Myocyte (in vitro differentiated cells): ENCODE data around the gene LHPP. TPM values are rescaled to one million over a fixed set of nuclear protein-coding genes. Genes with fewer than 3 reads are reported as not detected.

Experiments
- DNase-seq: peaks from one replicate; pipeline ENCODE4 v3.0.0-alpha.2; 2012; ENCODE audit warnings: low read depth
- total RNA-seq: library from RNA; depleted of rRNA; stranded (reverse); fragments of >200 nt; gene quantifications from 2 replicates; pipeline ENCODE4 v1.2.3, GENCODE V29; 2014

LHPP gene
- total RNA-seq, 1 donor from 2014 or later, result 8.1 TPM

DNA sequence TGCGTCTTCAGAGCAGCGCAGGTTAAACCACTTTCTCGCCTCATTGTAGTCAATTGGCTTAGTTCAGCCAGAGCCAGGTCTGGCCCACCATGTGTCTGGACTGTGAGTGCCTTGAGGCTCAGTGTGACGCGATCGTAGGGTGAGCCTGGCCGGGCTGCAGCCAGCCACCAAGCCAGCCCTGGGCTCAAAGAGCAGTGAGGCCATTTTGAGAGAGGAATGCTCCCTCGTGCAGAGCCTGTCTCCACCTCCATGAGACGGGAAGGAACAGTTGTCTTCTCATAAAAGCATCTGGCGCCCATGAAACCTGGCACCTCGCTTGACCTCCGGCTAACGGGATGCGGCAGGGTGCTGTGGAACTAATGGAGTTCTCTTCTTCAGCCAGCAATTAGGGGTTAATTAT is 34.5 kb downstream of the LHPP start:
- DNase-seq, result no peak

DNA sequence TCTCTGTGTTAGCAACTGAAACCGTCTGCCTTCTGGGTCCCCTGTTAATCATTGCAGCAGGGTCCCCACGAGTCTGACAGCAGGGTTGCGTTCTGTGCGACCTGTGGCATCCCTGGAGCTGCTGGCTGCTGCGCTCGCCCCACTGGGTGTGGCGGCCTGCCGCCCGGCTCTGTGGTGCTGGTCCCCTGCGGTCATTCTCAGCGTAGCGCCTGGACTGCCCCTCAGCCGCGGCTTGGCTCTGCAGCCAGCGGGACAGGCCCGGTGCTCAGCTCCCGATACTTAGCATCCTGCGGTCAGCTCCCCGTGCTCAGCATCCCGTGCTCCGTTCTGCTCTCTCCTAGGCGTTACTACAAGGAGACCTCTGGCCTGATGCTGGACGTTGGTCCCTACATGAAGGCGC is 35.0 kb downstream of the LHPP start:
- no peak for DNase-seq

DNA sequence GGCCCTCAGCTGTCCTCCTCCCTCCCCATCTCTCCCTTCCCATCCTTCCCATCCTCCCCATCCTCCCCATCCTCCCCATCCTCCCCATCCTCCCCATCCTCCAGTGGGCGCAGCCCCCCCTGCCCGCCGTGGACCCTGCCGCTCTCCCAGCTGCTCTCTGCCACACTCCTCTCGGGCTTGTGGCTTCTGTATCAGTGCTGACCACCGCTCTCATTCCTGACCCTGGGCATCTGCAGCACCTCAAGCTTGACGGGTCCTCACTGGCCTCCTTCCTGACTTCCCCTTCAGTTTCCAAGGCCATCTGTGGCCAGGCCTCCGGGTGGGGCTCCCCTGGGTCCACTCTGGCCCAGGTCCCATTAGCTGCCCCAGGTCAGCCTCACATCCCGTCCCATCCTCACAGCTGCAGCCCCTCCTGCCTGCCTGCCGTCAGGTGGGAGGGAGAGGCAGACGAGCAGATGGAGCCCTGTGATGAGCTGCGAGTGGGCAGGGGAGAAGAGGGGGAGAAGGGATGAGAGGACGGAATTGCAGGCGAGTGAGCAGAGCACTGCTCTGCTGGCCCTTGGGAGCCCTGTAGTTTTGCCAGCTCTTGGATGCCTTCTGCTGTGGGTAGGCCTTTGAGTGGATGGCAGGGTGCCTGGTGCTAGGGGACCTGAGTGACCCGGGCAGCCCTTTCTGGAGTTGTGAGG is 35.7 kb downstream of the LHPP start:
- DNase-seq, result no peak

DNA sequence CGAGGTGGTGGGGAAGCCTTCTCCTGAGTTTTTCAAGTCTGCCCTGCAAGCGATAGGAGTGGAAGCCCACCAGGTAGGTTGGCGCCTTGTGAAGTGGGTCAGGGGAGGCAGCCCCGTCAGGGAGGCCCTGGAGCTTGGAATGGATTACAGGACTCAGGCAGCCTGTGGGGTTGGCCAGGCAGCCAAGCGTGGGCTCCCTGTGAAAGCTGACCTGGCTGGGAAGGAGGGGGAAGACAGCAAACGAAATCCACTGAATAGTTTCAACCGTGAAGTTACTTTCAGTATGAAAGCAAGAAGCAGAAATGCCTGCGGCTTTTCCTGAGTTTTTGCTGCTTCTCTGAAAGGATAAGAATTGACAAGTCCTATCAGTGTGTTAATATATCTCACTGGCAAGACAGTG is 36.4 kb downstream of the LHPP start:
- DNase-seq, result no peak

DNA sequence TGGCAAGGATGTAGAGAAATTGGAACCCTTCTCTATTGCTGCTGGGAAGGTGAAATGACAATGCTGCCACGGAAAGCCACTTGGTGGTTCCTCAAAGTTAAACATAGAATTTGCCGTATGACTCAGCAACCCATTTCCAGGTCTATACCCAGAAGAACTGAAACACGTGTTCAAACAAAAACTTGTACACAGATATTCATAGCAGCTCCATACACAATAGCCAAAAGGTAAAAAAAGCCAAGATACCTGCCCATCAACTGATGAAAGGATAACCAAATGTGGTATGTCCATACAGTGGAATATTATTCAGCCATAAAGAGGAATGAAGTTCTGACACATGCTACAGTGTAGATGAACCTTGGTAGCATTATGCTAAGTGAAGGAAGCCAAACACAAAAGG is 39.1 kb downstream of the LHPP start:
- no peak for DNase-seq

DNA sequence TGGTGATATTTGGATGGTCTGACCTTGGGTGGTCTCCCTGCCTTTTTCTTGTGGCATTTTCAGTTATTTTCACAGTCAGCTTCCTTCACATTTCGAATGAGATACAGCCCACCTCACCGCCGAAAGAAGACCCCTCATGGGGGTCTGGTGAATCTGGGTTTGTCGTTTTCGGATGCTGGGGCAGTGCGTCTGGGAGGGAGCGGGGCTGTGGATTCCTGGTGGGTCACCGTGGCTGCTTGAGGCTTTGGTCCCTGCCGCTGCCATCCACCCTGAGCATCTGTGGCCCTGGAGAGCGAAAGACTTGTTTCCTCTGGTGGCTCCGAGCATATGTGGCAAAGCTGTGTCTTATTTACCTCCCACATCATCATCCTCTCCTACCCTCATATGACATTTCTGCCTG is 43.1 kb downstream of the LHPP start:
- DNase-seq, result no peak

DNA sequence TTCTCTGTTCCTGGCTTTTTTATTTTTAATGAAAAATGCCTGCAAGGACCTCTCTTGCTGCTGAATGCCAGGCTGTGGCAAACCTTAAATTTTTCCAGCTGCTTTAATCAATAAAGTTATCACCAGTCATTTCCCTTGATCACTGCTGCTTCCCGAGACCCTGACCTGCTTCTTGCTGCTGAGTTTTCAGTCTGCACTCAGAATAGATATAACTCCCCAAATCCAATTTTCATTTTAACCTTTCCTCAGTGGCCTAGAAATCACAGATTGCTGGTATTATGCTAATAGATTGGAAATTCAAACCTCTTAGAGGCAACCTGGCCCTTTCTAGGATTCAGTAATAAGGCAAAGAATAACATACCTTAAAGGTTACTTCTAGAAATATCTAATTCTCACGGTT is 43.7 kb downstream of the LHPP start:
- no peak for DNase-seq

DNA sequence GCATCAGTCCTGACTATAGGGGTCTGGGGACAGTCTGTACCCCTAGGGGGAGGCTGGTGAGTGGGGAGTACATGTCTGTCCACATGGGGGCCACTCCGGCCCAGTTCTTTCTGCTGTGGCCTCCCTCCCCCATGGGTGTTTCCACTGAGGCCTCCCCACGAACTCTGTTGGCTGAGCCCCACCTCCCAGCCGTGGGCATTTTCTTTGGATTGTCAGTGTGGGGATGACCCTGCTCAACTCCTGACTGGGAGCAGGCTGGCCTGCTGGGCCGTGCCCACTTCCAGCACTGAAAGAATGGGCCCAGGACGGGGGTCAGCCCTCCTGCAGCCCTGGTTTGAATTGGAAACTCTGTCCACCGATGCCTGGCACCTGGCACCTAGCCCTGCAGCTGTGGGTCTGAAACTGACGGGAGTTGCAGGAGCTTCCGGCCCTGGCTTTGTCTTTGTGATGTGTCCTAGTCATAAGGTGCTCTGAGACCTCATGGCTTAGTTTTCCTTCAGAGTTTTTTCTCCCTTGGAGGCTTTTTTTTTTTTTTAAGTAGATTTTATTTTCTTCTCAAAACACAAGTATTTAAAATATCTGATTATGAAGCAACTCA is 46.5 kb downstream of the LHPP start:
- DNase-seq, result no peak

DNA sequence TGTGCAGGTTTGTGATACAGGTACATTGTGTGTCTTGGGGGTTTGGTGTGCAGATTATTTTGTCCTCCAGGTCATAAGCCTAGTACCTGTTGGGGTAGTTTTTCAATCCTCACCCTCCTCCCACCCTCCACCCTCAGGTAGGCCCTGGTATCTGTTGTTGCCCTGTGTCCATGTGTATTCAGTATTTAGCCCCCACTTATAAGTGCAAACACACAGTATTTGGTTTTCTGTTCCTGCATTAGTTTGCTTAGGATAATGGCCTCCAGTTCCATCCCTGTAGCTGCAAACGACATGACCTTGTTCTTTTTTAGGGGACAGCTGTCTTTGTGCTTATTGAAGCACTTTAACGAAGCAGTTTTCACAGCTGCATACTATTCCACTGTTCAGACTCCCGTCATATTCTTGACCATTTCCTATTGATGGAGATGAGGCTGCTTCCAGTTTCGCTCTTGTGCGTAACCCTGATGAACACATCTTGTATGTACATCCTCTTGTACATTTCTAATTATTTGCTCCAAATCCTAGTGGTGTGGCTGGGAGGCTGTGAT is 47.4 kb downstream of the LHPP start:
- no peak for DNase-seq

DNA sequence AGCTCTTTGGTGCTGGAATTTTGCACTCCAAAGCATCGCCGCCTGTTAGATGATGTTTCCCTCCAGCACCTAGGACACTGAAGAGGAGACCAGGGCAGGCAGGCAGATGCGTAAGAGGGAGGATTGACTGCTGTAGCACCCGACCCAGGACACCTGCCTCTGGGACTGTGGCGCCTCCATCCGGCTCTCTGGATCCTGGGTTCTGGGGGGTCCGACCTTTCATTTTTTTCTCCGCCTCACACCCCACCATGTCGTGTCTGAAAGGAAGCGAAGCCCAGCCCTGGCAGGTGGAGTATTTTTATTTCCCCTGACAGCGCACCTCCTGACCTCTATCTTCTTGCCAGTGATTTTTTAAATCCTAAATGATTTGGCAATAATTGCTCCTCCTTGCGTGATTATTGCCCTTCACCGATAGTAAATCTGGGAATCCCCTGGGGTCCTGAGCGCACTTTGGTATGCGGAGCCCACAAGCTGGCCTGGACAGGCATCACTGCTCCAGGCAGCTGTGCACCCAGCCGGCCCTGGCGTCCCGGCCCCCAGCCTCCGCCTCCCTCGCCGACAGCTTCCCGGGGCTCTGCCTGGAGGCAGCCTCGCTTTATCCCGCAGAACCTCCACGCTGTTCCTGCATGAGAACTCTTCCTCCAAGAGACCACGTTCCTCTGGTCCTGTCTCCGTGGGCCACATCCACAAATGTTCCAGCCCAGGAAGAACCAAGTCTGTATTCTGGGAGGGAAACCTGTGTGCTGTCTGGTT is 48.4 kb downstream of the LHPP start:
- DNase-seq, result no peak

DNA sequence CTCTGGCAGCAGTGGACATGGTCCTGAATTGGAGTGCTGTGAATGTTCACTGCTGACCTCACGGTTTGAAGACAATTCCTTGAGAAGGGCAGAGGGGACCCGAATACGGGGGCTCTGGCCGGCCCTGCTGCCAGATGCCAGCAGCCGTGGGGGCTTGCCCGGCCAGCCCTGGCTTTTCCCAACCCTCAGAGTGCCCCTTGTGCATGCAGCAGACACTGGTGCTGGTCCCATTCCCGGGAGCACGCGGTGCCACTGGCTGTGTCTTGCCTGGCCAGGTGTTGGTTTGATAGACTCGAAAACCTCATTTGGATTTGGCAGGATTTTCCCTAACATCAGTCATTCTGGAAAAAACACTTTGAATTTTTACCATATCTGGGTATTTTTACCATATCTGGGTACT is 49.1 kb downstream of the LHPP start:
- no peak for DNase-seq

DNA sequence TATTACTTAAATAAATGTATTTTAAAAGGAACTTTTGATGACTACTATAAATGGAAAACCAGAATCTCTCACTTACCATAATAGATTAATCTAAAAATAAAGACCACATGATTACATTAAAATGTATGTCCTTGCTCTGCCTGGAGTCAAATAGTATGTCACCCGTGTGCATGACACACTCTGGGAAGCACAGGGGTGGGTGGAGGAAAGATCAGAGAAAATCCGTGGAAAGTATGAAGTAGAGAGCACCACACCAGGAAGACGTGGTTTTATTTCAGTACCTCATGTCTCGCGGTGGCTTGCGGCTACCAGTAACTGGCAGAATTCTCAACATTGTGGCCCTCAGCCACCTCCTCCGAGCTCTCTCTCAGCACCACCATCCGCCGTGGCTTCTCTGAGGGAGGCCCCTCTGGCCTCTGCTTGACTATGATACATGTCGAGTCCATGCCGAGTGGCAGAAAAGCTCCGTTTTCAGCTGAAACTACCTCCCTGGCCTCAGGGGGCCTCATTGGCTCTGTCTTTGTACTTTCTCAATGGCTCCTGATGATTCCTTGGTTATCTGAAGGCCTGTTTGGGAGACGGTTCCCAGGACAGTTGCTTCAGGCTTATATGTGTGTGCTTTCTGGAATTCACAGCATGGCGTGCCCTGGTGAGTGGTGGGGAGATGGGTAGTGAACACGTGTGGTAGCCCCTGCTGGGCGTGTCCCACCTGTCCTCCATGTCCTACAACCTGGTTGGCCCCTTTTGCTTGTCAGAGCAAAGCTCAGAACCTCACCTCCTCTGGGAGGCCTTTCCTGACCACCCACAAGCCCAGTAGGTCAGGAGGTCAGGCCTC is 49.8 kb downstream of the LHPP start:
- no peak for DNase-seq

DNA sequence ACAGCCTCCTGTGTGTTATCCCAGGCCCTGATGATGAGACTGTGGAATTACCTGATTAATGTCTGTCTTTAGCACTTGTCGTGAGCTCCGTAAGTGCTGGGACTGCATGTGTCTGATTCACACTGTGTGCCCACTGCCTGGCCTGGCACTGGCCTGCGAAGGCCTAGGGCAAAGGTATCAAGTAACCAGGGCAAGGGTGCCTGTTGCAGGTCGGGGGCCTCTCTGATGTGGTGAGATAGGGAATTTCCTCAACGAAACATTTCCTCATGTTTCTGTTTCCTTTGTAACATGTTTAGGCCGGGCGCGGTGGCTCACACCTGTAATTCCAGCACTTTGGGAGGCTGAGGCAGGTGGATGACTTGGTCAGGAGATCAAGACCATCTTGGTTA is 50.4 kb downstream of the LHPP start:
- DNase-seq, result no peak

DNA sequence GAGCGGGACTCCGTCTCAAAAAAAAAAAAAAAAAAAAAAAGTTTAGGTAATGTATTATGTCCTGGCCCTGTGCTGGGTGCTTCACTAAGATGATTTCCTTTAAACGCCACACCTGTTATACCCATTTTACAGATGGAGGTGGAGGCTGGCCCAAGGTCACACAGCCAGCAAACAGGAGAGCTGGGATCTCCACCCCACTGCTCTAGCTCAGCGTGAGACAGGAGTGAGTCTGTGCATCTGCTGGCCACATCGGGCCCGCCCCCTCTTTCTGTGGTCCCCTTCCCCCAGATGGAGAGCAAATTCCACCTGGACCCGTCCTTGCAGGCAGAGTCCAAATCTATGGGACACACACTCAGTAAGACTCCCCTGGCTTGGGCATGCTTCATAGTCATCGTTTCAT is 51.0 kb downstream of the LHPP start:
- DNase-seq, result no peak

DNA sequence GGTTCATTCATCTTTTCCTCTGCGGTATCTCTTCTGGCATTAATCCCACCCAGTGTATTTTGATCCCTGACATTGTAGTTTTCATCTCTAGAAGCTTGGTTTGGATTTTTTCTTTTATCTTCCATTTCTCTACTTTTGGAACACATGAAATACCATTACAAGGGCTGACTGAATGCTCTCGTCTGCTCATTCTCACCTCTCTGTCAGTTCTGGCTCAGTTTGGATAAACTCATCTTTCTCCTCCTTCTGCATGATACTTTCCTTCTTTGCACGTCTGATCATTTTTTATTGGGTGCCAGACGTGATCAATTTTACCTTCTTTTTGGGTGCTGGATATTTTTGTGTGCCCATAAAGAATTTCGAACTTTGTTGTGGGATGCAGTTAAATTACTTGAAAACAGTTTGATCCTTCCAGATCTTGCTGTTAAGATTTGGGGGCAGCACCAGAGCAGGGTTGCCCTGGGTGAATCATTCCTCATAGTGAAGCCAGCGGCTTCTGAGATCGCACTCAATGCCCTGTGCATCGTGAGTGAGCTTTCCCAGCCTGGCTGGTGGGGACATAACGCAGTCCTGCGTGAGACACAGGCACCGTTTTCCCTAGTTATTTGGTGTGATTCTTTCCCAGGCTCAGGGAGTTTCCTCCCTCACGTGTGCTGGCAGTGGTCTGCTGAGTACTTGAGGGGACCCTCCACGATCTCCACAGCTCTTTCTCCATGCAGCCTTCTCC is 53.8 kb downstream of the LHPP start:
- DNase-seq, result no peak

DNA sequence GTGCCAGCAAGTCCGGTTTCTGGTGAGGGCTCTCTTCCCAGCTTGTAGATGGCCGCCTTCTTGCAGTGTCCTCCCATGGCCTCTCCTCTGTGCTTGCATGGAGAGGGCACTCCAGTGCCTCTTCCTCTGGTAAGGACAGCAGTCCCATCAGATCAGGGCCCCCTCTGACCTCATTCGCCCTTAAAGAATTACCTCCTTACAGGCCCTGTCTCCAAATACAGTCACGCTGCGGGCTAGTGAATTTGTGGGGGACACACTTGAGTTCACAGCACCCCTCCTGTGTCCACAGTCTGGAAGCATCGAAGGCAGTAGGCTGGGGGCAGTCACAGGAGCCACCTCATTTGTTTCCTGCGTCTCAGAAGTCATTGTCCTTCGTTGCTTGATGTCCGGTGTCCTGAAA is 54.6 kb downstream of the LHPP start:
- no peak for DNase-seq

DNA sequence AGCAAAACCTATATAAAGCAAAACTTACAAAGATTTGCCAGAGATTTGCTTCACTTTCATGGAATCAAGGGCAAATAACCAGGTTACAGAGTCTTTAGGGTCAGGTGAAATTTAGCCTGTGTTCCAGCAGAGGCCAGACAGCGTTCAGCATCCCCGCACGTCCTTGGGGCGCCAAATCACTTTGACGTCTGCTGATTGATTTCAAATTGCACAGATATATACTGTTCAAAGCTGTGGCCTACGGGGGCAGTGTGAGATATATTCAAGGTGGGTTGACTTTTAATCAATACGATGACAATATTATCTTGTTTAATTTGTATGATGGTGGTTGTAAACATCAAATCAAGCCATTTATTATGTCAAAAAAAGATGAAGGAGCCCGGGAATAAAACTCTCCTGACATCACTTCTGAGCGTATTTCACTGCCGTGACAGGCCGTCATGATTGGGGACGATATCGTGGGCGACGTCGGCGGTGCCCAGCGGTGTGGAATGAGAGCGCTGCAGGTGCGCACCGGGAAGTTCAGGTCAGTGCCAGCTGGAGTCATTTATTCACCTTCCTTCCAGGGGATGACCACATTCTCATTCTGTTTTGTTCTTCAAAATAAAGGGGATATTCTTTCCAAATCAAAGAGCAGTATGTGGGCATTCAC is 55.2 kb downstream of the LHPP start:
- no peak for DNase-seq

DNA sequence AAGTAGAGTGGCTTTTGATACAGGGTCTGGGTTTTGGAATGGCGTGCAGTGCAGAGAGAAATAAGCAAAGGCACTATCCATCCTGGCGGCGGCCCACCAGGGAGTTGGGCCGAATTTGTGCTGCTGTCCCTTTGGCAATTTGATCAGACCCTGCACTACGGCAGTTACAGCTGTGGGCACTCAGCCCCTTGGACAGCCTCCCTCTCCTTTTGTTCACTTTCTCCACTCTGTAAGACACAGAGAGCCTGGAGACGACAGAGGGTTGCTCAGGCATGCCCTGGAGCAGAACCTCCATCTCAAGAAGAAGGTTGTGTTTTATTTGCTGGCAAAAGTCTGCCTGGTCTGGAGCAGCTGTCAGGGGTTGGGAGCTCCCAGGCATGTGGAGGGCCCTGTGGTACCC is 55.8 kb downstream of the LHPP start:
- DNase-seq, result no peak

DNA sequence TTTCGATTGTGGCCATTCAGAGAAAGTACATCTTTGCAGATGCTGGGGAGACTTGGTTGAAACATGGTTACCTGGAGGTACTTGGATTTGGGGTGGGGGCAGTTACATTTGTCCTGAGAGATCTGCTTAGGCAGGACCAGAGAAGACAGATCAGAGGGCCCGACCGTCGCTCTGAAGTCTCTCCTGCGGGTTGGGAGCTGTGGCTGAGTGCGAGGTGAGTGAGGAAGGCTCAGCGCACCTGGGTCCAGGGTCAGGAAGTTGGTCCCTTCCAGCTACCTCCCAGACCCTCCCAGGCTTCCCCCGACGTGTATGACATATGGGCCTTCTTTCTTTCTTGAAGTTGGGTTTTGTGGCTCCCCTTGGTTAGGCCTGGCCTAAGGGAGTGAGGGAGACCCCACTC is 56.3 kb downstream of the LHPP start:
- no peak for DNase-seq

DNA sequence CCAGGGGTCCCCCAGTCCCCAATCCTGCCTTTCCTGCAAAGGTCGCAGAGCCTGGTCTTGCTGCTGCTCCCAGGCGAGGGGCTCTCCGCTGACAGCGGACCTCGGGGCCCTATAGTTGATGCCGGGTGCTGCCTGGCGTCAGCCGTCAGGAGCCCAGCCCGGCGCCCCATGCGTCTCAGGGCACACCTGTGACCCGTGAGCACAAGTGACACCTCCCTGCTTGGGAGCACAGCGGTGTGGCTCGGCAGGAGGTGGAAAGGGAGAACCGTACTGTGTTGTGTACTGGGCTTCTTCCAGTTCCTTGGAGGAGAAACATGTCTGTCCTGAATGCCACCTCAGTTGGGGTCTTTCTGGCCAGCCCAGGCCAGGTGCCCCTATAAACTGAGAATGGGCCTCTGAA is 56.7 kb downstream of the LHPP start:
- no peak for DNase-seq
